ENCODE results near the gene CAP2.
A peak's percentile ranks its signal among the peaks of the same experiment; 100 is the strongest.

CAP2 gene

DNA sequence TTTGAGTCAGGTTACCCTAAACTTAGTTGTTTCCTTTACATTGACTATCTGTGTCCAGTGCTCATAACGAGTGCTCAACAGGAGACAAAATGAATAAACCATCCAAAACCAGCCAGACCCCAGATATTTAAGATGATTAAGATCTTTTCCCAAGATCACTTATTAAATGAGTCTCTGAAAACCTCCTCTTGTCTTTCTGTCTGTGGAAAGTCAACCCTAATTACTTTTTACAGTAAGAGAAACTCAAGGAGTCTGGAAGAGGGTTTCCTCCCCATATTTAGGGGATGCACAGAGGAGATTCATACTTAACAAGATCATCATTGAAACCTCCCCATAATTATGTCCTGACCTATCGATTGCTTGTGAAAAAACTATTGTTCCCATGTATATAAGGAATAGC is 84.0 kb downstream of the CAP2 start:
- Histone ChIP-seq H3K9ac (ENCODE audit: low read depth, low read length) (no peak overlapping the region), H3K4me3 (ENCODE audit: low read length) (no peak overlapping the region), H3K4me1 (ENCODE audit: control insufficient read depth, insufficient read depth, low read length) (peaks cover 13% of the 10 kb centered on the region), H3K27me3 (ENCODE audit: control insufficient read depth, insufficient read depth, low read length) (no peaks in the 10 kb centered on the region), H3K9me3 (replicated peaks; ENCODE audit: low read length) (no peaks in the 10 kb centered on the region), H3K4me2 (ENCODE audit: low read length) (no peak overlapping the region), H3K36me3 (ENCODE audit: insufficient read depth, low read length) (no peaks in the 10 kb centered on the region)

DNA sequence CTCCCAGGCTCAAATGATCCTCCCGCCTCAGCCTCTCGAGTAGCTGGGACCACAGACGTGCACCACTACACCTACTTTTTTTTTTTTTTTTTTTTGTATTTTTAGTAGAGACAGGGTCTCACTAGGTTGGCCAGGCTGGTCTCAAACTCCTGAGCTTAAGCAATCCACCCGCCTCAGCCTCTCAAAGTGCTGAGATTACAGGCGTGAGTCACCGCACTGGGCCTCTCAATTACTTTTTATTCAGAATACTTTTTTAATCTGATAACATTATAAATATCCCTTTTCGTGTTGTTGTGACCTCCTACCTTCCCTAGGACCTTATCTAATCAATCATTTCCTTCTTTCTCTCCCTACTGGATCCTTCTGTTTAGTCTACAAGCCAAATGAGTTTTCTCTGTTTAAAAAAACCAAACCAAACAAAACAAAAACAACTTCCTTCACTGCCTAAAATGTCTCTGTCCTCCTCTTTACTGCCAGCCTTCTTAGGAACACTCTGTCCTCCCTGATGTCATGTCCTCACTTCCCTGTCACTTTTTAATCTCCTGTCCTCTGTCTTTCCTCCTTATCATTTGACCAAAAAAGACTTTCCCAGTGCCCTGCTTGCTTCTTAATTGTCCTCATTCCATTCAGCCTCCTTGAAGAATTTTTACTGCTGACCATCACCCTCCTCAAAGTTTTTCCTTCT is 85.0 kb downstream of the CAP2 start:
- Histone ChIP-seq H3K4me3 (ENCODE audit: low read length) (no peak overlapping the region), H3K27me3 (ENCODE audit: control insufficient read depth, insufficient read depth, low read length) (no peaks in the 10 kb centered on the region), H3K9me3 (replicated peaks; ENCODE audit: low read length) (no peaks in the 10 kb centered on the region), H3K4me1 (ENCODE audit: control insufficient read depth, insufficient read depth, low read length) (peaks cover 4% of the 10 kb centered on the region), H3K9ac (ENCODE audit: low read depth, low read length) (no peak overlapping the region), H3K4me2 (ENCODE audit: low read length) (no peak overlapping the region), H3K36me3 (ENCODE audit: insufficient read depth, low read length) (no peaks in the 10 kb centered on the region)

DNA sequence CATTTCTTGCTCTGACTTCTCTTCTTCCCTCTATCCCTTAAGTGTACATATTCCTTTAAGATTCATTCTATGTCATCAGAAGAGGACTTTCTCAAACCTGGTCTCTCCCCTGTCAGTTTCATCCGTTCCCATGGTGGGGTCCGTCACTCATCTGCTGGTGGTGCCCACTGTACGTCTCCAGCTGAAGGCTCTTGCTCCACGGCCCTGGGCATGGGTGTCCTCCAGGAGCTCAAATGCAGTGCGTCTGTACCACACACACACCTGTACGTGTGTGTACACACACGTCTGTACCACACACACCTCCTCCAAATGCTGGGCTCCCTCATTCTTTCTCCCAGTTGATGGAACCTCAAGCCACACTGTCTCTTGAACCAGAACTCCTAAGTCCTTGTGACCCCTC is 85.6 kb downstream of the CAP2 start:
- Histone ChIP-seq H3K4me3 (ENCODE audit: low read length) (no peak overlapping the region), H3K27me3 (ENCODE audit: control insufficient read depth, insufficient read depth, low read length) (no peaks in the 10 kb centered on the region), H3K4me1 (ENCODE audit: control insufficient read depth, insufficient read depth, low read length) (no peaks in the 10 kb centered on the region), H3K36me3 (ENCODE audit: insufficient read depth, low read length) (no peaks in the 10 kb centered on the region), H3K9ac (ENCODE audit: low read depth, low read length) (no peak overlapping the region), H3K9me3 (replicated peaks; ENCODE audit: low read length) (no peaks in the 10 kb centered on the region), H3K4me2 (ENCODE audit: low read length) (no peak overlapping the region)

DNA sequence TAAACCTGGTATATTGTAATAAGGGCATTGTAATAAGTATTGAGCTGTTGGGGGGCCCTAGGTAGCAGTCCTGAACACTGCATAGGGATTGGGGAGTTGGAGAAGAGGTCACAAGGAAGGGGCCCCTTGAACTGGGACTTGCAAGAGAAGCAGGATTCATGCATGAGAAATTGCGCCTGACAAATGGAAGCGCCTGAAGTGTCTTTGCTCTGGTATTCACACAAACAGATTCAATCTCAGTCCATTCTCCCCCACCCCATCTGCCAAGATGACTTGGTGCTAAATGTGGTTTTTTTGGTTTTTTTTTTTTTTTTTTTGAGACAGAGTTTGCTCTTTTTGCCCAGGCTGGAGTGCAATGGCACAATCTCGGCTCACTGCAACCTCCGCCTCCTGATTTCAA is 87.1 kb downstream of the CAP2 start:
- no peaks in the 10 kb centered on the region for H3K4me1 ChIP-seq (ENCODE audit: control insufficient read depth, insufficient read depth, low read length)
- H3K4me2 ChIP-seq (ENCODE audit: low read length) = no peak overlapping the region
- H3K27me3 ChIP-seq (ENCODE audit: control insufficient read depth, insufficient read depth, low read length) = no peaks in the 10 kb centered on the region
- no peaks in the 10 kb centered on the region for H3K36me3 ChIP-seq (ENCODE audit: insufficient read depth, low read length)
- no peak overlapping the region for H3K9ac ChIP-seq (ENCODE audit: low read depth, low read length)
- H3K4me3 ChIP-seq (ENCODE audit: low read length) = no peak overlapping the region
- no peaks in the 10 kb centered on the region for H3K9me3 ChIP-seq (replicated peaks; ENCODE audit: low read length)

DNA sequence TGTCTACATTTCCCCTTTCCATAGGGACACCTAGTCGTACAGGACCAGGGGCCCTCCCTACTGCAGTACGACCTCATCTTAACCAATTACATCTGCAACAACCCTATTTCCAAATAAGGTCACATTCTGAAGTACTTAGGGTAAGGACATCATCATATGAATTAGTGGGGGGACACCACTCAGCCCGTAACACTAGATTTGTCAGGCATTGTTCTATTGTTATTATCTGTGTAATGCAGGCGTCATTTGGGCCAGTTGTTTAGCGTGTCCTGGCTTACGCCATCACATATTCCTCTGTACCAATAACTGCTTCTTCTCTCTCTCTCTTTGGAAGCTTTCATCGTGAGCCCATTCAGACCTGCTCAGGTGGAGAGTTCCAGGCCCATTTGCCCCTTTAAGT is 89.3 kb downstream of the CAP2 start:
- Histone ChIP-seq H3K9ac (ENCODE audit: low read depth, low read length) (no peak overlapping the region), H3K4me1 (ENCODE audit: control insufficient read depth, insufficient read depth, low read length) (no peaks in the 10 kb centered on the region), H3K4me3 (ENCODE audit: low read length) (no peak overlapping the region), H3K36me3 (ENCODE audit: insufficient read depth, low read length) (no peaks in the 10 kb centered on the region), H3K9me3 (replicated peaks; ENCODE audit: low read length) (no peaks in the 10 kb centered on the region), H3K27me3 (ENCODE audit: control insufficient read depth, insufficient read depth, low read length) (no peaks in the 10 kb centered on the region), H3K4me2 (ENCODE audit: low read length) (no peak overlapping the region)

DNA sequence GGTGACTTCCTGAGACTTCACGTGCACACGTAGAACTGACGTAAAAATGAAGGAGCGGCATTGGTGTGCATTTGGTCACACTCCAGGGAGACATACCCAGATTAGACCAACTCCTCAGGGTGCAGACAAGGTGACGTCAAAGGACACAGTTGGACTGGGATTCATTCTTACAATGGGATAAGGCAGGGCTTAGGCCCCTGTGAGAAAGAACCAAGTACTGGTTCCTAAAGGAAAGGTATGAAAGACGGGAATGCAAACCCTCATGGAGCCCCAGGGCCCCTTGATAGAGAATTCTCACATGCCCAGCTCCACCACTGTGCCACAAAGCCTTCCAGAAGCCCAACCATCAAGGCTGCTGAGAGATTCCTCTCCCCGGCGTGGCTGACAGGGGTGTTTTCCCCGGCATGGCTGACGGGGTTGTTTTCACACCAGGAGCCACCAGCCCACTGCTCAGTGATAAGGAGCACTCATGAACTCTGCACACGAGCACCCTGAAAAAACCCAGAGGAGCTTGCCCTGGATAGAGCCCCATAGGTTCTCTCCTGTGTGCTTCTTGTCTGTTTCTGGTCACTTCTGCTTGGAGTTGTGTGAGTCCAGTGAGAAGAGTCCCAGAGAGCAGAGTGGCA is 90.1 kb downstream of the CAP2 start:
- Histone ChIP-seq H3K36me3 (ENCODE audit: insufficient read depth, low read length) (no peaks in the 10 kb centered on the region), H3K4me3 (ENCODE audit: low read length) (no peak overlapping the region), H3K9me3 (replicated peaks; ENCODE audit: low read length) (no peaks in the 10 kb centered on the region), H3K27me3 (ENCODE audit: control insufficient read depth, insufficient read depth, low read length) (no peaks in the 10 kb centered on the region), H3K4me2 (ENCODE audit: low read length) (no peak overlapping the region), H3K9ac (ENCODE audit: low read depth, low read length) (no peak overlapping the region), H3K4me1 (ENCODE audit: control insufficient read depth, insufficient read depth, low read length) (no peaks in the 10 kb centered on the region)

DNA sequence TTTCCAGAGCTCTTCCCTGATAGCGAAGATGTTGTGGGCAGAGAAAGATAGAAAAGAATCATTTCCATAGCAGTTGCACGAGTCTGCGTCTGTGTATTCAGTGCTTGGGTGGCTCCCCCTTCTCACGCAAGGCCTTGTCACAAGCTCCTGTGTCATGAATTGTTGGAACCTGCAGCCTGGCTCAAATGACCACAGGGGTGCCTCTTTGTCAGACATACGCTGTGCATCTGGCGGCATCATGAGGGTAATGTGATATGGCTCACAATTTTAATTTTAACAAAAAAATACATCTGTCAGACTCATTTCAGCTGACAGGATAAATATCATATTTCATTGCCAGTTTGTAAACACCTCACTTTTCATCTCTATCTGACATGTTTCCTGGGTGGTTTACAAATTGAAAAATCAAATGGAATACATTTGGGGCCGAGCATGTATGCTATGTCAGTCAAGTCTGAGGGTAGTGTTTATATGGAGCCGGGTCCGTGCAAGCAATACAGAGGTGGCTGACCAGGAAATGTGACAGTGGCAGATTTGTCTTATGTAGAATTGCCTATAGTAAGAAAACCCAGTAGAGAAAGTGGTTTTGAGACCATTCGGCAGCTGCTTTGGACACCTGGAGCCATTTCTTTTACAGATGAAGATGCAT is 90.9 kb downstream of the CAP2 start:
- no peak overlapping the region for H3K9ac ChIP-seq (ENCODE audit: low read depth, low read length)

DNA sequence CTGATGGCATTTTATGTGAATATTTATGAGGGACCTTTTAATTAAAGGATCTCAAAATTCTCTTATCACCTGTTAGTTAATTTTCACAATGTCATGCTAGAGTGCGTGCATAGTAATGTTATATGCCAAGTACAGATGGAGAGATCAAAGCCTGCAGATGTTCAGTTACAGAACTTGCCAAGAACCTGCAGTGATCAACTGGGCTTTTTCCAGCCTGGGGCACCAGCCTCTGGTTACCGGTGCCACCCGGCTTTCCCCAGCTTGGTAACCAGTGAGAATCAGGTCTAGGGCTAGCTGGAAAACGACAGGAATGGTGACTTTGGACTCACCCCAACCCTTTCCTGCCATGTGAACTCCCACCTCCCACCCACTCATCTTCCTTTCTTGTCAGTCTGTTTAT is 91.8 kb downstream of the CAP2 start:
- Histone ChIP-seq H3K4me2 (ENCODE audit: low read length) (no peak overlapping the region), H3K4me1 (ENCODE audit: control insufficient read depth, insufficient read depth, low read length) (no peaks in the 10 kb centered on the region), H3K27me3 (ENCODE audit: control insufficient read depth, insufficient read depth, low read length) (no peaks in the 10 kb centered on the region), H3K9me3 (replicated peaks; ENCODE audit: low read length) (no peaks in the 10 kb centered on the region), H3K36me3 (ENCODE audit: insufficient read depth, low read length) (no peaks in the 10 kb centered on the region), H3K9ac (ENCODE audit: low read depth, low read length) (no peak overlapping the region), H3K4me3 (ENCODE audit: low read length) (no peak overlapping the region)

More for the DNA sequence above, 90.9 kb downstream of the CAP2 start:
- Histone ChIP-seq H3K36me3 (ENCODE audit: insufficient read depth, low read length) (no peaks in the 10 kb centered on the region), H3K4me1 (ENCODE audit: control insufficient read depth, insufficient read depth, low read length) (no peaks in the 10 kb centered on the region), H3K4me3 (ENCODE audit: low read length) (no peak overlapping the region), H3K9me3 (replicated peaks; ENCODE audit: low read length) (no peaks in the 10 kb centered on the region), H3K27me3 (ENCODE audit: control insufficient read depth, insufficient read depth, low read length) (no peaks in the 10 kb centered on the region), H3K4me2 (ENCODE audit: low read length) (no peak overlapping the region)

DNA sequence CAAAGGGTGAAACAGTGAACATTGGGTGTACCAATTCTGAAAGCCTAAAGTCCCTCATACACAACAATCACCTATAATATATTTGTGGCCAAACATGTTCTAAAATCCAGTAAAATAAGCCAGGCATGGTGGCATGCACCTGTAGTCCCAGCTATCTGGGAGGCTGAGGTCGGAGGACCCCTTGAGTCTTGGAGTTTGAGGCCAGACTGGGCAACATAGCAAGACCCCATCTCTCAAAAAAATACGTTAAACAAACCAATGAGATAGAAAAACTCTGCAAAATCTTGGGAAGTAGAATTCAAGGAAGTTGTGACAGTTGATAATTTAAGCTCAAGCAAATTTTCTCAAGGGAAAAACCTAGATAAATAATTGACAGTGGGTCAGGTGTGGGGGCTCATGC is 92.6 kb downstream of the CAP2 start:
- H3K4me2 ChIP-seq (ENCODE audit: low read length) = no peak overlapping the region
- H3K4me1 ChIP-seq (ENCODE audit: control insufficient read depth, insufficient read depth, low read length) = peaks cover 6% of the 10 kb centered on the region
- H3K36me3 ChIP-seq (ENCODE audit: insufficient read depth, low read length) = no peaks in the 10 kb centered on the region
- no peaks in the 10 kb centered on the region for H3K27me3 ChIP-seq (ENCODE audit: control insufficient read depth, insufficient read depth, low read length)
- no peaks in the 10 kb centered on the region for H3K9me3 ChIP-seq (replicated peaks; ENCODE audit: low read length)
- H3K4me3 ChIP-seq (ENCODE audit: low read length) = no peak overlapping the region
- no peak overlapping the region for H3K9ac ChIP-seq (ENCODE audit: low read depth, low read length)

DNA sequence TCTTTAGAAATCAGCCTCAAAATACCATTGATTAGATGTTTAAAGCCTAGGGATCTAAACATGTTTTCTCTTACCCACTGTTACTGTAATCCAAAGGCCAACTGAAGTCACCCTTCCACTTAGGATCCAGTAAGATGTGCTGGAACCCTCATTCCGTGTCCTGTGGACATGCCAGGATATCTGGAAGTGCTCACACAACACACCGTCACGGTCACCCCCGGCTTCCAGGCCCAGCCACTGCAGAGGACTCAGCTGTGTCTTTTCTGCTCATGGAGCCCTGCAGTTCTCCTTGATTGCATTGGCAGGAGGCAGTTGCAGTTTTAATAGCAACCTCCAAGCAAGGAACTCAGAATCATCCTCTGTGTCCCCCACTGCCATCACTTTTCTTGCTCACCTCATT is 93.3 kb downstream of the CAP2 start:
- H3K4me3 ChIP-seq (ENCODE audit: low read length) = no peak overlapping the region
- H3K9me3 ChIP-seq (replicated peaks; ENCODE audit: low read length) = no peaks in the 10 kb centered on the region
- peaks cover 13% of the 10 kb centered on the region for H3K4me1 ChIP-seq (ENCODE audit: control insufficient read depth, insufficient read depth, low read length)
- no peak overlapping the region for H3K9ac ChIP-seq (ENCODE audit: low read depth, low read length)
- no peak overlapping the region for H3K4me2 ChIP-seq (ENCODE audit: low read length)
- H3K36me3 ChIP-seq (ENCODE audit: insufficient read depth, low read length) = no peaks in the 10 kb centered on the region
- no peaks in the 10 kb centered on the region for H3K27me3 ChIP-seq (ENCODE audit: control insufficient read depth, insufficient read depth, low read length)

DNA sequence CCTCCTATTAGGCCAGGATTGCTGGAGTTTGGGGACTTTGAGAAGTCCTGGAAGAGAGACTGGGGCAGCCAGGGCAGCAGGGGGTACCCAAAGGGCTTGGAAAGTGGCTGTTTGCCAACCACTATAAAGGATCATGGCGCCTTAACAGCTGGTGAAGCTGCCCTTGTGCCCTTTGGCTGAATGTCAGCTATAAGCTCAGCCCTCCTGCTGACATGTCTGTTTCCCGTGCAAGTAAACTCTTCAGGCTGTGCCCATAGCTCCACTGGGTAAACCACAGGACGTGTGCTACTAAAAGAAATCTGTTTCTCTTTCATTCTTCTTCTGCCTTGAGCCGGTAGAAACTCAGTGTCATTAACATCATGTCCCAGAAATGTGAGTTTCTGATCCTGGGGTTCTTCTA is 97.3 kb downstream of the CAP2 start:
- H3K4me3 ChIP-seq (ENCODE audit: low read length) = peak overlapping the region; percentile 2
- H3K4me2 ChIP-seq (ENCODE audit: low read length) = peak overlapping the region; percentile 34
- no peak overlapping the region for H3K9ac ChIP-seq (ENCODE audit: low read depth, low read length)
- no peaks in the 10 kb centered on the region for H3K27me3 ChIP-seq (ENCODE audit: control insufficient read depth, insufficient read depth, low read length)
- H3K9me3 ChIP-seq (replicated peaks; ENCODE audit: low read length) = no peaks in the 10 kb centered on the region
- H3K36me3 ChIP-seq (ENCODE audit: insufficient read depth, low read length) = peaks cover 3% of the 10 kb centered on the region
- H3K4me1 ChIP-seq (ENCODE audit: control insufficient read depth, insufficient read depth, low read length) = peaks cover 39% of the 10 kb centered on the region
